Measurements from ENCODE around the gene M6PR. TPM values are rescaled to one million over a fixed set of nuclear protein-coding genes. Genes with fewer than 3 reads are reported as not detected.

M6PR gene
- total RNA-seq (2014; rRNA removed; shearing (Covaris generic)) = 428 and 528 TPM in 2 replicates
- 245 and 256 TPM in 2 replicates for polyA plus RNA-seq (2015; cell fraction: cytosol; rRNA removed)
- 291 and 303 TPM in 2 replicates for polyA plus RNA-seq (2015; cell fraction: nucleus; rRNA removed)

DNA sequence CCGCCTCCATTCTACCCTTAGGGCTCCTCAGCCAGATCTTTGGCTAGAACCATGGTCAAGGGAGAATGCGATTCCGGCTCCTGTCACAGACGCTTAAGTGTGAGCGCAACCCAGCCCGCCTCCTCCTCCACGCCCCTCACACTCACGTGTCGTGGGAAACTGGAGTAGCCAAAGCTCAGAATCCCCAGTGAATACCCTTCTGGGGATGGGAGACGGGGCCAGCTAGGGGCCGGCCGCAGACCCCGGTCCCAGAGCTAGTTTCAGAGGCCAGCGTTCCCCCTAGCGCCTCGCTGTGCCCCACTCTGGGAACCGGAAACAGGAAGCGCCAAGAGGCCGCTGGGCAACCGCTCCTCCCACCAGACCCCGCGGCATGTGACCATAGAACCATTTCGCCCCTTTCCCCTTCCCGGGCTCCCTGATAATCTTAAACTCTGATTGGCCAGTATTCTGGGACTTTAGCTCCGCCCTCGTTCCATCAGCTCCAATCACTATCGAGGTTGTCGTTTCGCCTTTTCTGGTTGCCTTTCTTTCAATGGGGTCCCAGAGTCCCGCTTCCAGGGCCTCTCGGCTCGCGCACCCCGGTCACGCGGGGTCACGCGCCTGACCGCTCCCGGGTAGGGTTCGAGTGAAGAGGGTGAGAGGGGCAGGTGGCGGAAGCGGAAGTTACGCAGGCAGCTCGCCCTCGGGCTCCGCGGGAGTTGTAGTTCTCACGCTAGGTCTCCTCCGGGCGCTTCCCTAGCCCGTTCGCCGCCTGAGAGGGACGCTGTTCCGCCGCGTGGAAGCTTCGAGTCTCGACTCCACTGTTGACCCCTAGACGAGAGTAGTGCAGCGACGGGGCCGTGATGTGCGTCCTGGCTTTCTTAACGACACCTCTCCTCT lies at the start of gene M6PR:
Gene M6PR (minus strand): TSS at position 304 of the 879 bp plus-strand sequence. CDS start 3,241 bp downstream, outside the sequence.
- DNase-seq (ENCODE audit: low read depth) = peak; percentile 98

- peak; percentile 68 for DNase-seq (ENCODE audit: low read depth)
These were observed 47.4 kb upstream of the M6PR start for GRCh38 chr12:8996682-8997405.

- DNase-seq (ENCODE audit: low read depth) = no peak
These were observed 45.8 kb upstream of the M6PR start for GRCh38 chr12:8995021-8995775.

GRCh38 chr12:8993827-8994226 lies 44.4 kb upstream of the M6PR start:
- no peak for DNase-seq (ENCODE audit: low read depth)

DNA sequence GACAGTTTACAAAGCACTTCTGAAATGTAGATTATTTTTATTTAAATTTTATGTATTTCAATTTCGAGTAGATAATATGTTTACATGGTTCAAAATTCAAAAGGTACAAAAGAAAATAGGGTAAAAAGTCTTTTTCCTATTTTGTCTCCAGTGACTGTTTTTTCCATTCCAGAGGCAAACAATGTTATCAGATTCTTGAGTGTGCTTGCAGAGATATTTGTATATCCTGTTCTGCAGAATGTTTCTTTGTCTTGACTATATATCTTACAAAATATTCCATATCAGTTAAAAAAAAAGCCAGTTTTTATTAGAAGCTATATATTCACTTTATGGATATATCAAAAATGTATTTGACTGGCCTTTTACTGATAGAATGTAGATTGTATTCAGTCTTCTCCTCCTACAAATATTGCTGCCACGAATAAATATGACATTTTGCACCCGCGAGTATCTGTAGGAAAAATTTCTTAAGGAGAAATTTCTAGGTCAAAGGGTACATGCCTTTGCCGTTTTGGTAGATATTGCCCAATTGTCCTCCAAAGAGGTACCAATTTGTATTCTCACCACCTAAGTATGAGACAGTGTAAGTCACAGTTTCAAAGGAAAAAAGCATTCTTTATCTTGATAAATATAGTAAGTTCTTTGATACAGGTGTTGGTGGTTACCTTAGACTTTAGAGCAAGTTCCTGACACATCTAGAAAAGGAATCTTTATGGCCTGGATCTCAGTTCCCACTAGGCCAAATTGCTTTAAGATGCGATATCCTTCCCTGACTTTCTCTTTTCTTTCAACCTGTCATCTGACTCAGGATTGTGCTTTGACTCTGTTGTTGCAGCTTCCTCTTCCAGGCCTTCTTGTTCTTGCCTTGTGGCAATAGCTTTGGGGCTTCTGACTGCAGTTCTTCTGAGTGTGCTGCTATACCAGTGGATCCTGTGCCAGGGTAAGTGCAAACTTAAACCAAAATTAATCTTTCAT lies 42.2 kb upstream of the M6PR start:
- DNase-seq (ENCODE audit: low read depth) = no peak

DNA sequence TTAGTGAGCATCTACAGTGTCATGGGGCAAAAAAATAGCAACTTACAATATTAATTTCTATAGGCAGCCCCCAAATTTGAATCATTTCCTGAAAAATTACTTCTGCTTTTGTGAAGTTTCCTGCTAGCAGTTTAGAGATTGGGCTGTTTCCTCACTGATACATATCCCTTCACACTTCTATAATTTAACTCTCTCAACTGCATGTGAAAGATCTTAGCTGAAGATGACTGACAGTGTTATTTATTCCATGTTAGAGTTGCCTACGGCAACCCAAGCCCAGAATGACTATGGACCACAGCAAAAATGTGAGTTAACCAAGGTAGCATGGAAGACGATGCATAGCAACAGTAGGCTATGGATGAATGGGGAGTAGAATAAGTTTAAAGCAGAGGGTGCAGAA lies 40.0 kb upstream of the M6PR start, which contains the start of gene KLRG1:
Gene KLRG1 (plus strand): TSS at position 134 of the 400 bp plus-strand sequence. CDS start 90 bp downstream, at position 224.
- DNase-seq (ENCODE audit: low read depth) = no peak

DNA sequence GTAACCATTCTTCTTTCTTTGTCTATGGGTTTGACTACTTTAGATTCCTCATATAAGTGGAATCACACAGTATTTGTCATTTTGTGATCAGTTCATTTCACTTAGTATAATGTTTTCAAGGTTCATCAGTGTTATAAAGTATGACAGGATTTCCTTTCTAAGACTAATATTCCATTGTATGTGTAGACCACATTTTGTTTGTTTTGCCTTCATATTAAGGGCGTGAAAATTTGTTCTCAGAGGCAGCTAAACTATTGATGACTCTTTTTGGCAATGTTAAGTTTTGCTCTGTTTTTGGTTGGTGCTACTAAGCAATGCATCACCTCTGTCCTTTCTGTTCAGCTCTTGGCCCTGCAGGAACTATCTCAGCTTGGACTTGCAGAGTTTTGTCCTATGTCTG lies 38.2 kb upstream of the M6PR start:
- DNase-seq (ENCODE audit: low read depth) = no peak

- DNase-seq (ENCODE audit: low read depth) = no peak
These were observed 37.7 kb upstream of the M6PR start for GRCh38 chr12:8987163-8987562.

GRCh38 chr12:8985213-8985754 lies 35.8 kb upstream of the M6PR start:
- DNase-seq (ENCODE audit: low read depth) = no peak

- DNase-seq (ENCODE audit: low read depth) = no peak
These were observed 30.7 kb upstream of the M6PR start for GRCh38 chr12:8980137-8980536.

DNA sequence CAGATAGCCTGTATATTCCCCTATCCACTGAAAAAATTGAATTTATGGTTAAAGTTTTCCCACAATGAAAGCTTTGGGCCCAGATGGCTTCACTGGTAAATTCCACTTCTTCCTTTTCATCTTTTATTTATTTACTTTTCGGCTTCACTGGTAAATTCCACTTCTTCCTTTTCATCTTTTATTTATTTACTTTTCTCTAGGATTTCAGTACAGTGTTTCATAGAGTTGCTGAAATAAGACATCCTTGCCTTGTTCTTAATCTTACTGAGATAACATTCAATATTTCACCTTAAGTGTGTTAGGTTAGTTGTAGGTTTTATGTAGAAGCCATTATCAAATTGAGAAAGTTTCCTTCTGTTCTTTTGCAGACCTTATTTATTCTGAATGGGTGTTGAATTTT lies 21.0 kb upstream of the M6PR start:
- no peak for DNase-seq (ENCODE audit: low read depth)

DNA sequence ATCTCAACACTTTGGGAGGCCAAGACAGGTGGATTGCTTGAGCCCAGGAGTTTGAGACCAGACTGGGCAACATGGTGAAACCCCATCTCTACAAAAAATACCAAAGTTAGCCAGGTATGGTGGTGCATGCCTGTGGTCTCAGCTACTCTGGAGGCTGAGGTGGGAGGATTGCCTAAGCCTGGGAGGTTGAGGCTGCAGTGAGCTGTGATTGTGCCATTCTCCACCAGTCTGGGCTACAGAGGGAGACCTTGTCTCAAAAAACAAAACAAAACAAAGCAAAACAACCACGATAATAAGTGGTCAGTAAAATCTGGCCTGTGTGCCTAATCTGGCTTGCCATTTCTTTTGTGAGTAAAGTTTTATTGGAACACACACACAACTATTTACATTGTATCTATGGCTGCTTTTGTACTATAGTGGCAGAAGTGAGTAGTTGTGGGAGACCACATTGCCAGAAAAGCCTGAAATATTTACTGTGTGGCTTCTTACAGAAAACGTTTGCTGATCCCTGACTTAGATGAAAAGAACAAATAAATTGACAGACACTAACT lies 20.5 kb upstream of the M6PR start:
- no peak for DNase-seq (ENCODE audit: low read depth)

DNA sequence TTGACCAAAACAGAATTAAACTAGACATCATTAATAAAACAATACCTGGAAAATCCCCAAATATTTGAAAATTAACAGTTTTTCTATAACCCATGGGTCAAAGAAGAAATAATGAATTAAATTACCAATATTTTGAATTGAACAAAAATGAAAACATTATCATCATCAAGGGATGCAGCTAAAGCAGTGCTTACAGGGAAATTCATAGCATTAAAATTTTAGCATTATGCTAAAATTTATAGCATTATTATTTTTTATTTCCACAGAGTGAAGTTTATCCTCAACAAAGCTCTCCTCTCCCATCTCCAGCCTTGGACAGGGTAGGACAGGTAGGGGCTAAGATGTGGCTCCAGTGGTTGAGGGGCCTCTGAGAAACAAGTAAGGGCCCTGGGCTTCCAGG lies 19.3 kb upstream of the M6PR start:
- no peak for DNase-seq (ENCODE audit: low read depth)

GRCh38 chr12:8960176-8960575 lies 10.7 kb upstream of the M6PR start:
- DNase-seq (ENCODE audit: low read depth) = no peak

DNA sequence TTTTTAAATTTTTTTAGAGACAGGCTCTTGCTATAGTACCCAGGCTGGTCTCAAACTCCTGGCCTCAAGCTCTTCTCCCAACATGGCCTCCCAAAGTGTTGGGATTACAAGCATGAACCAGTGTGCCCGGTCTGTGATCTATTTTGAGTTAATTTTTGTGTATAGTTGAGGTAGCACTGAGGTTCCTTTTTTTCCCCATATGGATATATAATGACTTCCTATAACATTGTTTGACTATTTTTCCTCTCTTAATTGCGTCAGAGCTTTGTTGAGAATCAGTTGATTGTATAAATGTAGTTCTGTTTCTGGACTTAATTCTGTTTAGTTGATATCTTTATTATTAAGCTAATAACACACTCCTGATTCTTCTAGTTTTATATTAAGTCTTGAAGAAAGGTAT lies 8.6 kb upstream of the M6PR start:
- no peak for DNase-seq (ENCODE audit: low read depth)

GRCh38 chr12:8957561-8957960 lies 8.1 kb upstream of the M6PR start:
- no peak for DNase-seq (ENCODE audit: low read depth)

GRCh38 chr12:8956772-8957171 lies 7.3 kb upstream of the M6PR start:
- DNase-seq (ENCODE audit: low read depth) = no peak

DNA sequence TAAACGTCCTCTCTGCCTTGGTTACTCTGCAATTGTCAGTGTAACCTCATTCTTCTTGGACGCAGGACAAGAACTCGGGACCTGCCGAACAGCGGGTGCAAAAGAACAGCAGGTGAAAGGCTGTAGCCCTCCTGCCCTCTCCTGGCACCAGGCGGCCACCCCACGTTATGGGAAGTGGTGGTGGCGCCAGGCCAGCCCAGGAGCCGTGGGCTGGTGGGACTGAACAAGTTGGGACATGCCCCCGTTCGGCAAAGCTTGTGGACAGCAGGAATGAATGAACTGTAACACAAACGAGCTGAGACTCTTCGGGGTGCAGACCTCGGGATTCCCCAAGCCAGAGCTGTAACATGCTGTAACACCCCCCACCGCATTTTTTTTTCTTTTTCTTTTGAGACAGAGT lies 6.6 kb upstream of the M6PR start:
- no peak for DNase-seq (ENCODE audit: low read depth)

DNA sequence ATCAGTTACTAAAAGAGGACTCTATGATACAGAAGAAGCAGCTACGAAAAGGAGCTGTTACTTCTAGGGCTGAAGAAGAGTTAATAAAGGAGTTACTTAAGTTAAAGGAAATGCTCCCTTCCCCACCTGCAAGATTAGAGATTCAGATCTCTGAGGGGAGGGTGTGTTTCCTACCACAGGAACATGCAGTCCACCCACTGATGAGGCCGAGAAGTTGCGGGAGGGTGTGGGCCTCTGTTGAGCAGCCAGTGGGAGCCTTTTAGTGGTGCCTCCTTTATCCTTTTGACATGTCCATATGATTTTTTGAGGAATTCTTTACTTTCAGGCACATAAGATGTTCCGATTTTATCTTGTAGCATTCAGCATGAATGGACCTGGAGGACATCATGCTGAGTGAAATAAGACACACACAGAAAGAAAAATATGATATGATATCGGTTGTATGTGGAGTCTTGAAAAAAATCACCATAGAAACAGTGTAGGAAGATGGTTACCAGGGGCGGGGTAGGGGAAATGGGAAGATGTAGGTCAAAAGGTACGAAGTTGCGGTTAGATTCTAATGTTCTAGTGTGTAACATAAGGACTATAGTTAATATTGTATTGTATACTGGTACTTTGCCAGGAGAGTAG lies 4.4 kb upstream of the M6PR start:
- no peak for DNase-seq (ENCODE audit: low read depth)
